Measurements from ENCODE around the gene ETV3. TPM values are rescaled to one million over a fixed set of nuclear protein-coding genes. Genes with fewer than 3 reads are reported as not detected.

The ETV3 gene
- total and polyA plus RNA-seq, 2 of the 13 experiments (the other 11 are each of a cell fraction or from before 2014, with no cell fraction given) = 4.2 to 5.8 TPM

DNA sequence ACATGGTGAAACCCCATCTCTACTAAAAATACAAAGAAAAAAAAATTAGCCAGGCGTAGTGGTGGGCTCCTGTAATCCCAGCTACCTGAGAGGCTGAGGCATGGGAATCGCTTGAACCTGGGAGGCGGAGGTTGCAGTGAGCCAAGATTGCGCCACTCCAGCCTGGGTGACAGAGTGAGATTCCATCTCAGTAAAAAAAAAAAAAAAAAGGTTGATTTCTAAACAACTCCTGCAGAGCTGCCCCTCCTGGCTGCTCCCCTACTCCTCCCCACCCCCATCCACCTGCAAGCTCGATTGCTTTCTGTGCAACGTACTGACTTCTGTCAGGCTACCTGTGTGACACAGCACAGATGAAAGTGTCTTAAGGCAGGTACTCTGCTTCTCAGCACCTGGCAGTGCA, 51.9 kb downstream of the ETV3 start:
- Histone ChIP-seq H3K27ac (ENCODE audit: extremely low read length, insufficient read depth, low read length) (no peak overlapping the region), H4K20me1 (ENCODE audit: insufficient read depth, low read length) (no peaks in the 10 kb centered on the region), H3K4me3 (replicated peaks in 1 of 3; ENCODE audit: insufficient read depth in 1 of 3, low read depth in 2 of 3, low read length in 3 of 3) (no peak overlapping the region), H3K27me3 (ENCODE audit: control insufficient read depth in 1 of 2, insufficient read depth in 2 of 2, low read length in 2 of 2) (peaks cover 0 to 11% of the 10 kb centered on the region in 2 experiments; a peak in 2 of 5 replicates), H3K4me2 (ENCODE audit: low read depth, low read length) (no peak overlapping the region; the same call in 1 of the 2 replicates), H3K9me3 (ENCODE audit: low read length) (no peaks in the 10 kb centered on the region), H3K79me2 (ENCODE audit: insufficient read depth, low read length) (no peaks in the 10 kb centered on the region), H3K9ac (ENCODE audit: insufficient read depth, low read depth, low read length) (no peak overlapping the region), H3K4me1 (ENCODE audit: insufficient read depth, low read length) (peaks cover 17% of the 10 kb centered on the region), H3K36me3 (replicated peaks in 1 of 2; ENCODE audit: control insufficient read depth in 1 of 2, insufficient read depth in 2 of 2, low read length in 2 of 2) (no peaks in the 10 kb centered on the region), H2AFZ (ENCODE audit: low read length) (no peak overlapping the region)
- no peak for DNase-seq (ENCODE audit: low spot score)
- in situ Hi-C loops (cut with HindIII; ENCODE audit: extremely low pct_ligation_motif_present, low pct_unique_long_range_greater_than_20kb) = no loop called here
- BruUV-seq (replicated peaks) = no TSS peak
- ChIA-PET POLR2A (no interaction called here), CTCF (ENCODE audit: low intra/inter-chr PET ratio, low total read pairs) (interaction anchor here (0.6 kb wide), 1 partner anchor 69 kb away, joined by 3 read pairs; no protein-coding TSS in a partner anchor)
- TF ChIP-seq ATAD3A (CRISPR knock-in tag; IDR thresholded peaks at IDR 0.05) (no peak), CEBPG (CRISPR knock-in tag; IDR thresholded peaks at IDR 0.05) (peak; percentile 40; the same call in 1 of the 2 replicates)
- TF ChIP-seq, protein P1, sequence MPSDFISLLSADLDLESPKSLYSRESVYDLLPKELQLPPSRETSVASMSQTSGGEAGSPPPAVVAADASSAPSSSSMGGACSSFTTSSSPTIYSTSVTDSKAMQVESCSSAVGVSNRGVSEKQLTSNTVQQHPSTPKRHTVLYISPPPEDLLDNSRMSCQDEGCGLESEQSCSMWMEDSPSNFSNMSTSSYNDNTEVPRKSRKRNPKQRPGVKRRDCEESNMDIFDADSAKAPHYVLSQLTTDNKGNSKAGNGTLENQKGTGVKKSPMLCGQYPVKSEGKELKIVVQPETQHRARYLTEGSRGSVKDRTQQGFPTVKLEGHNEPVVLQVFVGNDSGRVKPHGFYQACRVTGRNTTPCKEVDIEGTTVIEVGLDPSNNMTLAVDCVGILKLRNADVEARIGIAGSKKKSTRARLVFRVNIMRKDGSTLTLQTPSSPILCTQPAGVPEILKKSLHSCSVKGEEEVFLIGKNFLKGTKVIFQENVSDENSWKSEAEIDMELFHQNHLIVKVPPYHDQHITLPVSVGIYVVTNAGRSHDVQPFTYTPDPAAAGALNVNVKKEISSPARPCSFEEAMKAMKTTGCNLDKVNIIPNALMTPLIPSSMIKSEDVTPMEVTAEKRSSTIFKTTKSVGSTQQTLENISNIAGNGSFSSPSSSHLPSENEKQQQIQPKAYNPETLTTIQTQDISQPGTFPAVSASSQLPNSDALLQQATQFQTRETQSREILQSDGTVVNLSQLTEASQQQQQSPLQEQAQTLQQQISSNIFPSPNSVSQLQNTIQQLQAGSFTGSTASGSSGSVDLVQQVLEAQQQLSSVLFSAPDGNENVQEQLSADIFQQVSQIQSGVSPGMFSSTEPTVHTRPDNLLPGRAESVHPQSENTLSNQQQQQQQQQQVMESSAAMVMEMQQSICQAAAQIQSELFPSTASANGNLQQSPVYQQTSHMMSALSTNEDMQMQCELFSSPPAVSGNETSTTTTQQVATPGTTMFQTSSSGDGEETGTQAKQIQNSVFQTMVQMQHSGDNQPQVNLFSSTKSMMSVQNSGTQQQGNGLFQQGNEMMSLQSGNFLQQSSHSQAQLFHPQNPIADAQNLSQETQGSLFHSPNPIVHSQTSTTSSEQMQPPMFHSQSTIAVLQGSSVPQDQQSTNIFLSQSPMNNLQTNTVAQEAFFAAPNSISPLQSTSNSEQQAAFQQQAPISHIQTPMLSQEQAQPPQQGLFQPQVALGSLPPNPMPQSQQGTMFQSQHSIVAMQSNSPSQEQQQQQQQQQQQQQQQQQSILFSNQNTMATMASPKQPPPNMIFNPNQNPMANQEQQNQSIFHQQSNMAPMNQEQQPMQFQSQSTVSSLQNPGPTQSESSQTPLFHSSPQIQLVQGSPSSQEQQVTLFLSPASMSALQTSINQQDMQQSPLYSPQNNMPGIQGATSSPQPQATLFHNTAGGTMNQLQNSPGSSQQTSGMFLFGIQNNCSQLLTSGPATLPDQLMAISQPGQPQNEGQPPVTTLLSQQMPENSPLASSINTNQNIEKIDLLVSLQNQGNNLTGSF (CRISPR knock-in tag; IDR thresholded peaks at IDR 0.05) = no peak
- TF ChIP-seq, protein P2, sequence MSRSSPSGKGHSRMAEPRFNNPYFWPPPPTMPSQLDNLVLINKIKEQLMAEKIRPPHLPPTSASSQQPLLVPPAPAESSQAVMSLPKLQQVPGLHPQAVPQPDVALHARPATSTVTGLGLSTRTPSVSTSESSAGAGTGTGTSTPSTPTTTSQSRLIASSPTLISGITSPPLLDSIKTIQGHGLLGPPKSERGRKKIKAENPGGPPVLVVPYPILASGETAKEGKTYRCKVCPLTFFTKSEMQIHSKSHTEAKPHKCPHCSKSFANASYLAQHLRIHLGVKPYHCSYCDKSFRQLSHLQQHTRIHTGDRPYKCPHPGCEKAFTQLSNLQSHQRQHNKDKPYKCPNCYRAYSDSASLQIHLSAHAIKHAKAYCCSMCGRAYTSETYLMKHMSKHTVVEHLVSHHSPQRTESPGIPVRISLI (CRISPR knock-in tag; IDR thresholded peaks at IDR 0.05; ENCODE audit: borderline replicate concordance) = peak; percentile 45; the same call in 1 of the 2 replicates
- no peak for ATAC-seq
- FAIRE-seq = no peak
- 6% methylated on average over 6 of the region's 6 CpGs for WGBS (ENCODE audit: low lambda C conversion rate)
- intact Hi-C loops (cut with micrococcal nuclease; ENCODE audit: unreplicated experiment) = no loop called here
